ENCODE results near the gene PATJ. TPM values are rescaled to one million over a fixed set of nuclear protein-coding genes. Genes with fewer than 3 reads are reported as not detected.

PATJ gene
- polyA plus RNA-seq, 3 donors: 36.1 to 55.6 (median 36.4) TPM

GRCh38 chr1:62058956-62059355 is 316.7 kb downstream of the PATJ start:
- no peak for DNase-seq (ENCODE audit: extremely low read depth in 1 of 11, low read depth in 9 of 11, low spot score in 4 of 11)

DNA sequence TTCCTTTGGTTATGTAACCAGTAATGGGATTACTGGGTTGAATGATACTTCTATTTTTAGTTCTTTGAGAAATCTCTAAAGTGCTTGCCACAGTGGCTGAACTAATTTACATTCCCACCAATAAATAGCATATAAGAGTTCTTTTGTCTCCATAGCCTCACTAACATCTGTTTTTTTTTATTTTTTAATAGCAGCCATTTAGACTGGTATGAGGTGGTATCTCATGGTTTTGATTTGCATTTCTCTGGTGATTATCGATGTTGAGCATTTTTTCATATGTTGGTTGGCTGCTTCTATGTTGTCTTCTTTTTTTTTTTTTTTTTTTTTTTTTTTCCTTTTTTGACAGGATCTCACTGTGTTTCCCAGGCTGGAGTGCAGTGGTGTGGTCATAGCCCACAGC is 319.8 kb downstream of the PATJ start:
- no peak for DNase-seq (ENCODE audit: extremely low read depth in 1 of 11, low read depth in 9 of 11, low spot score in 4 of 11)

GRCh38 chr1:62064829-62065407 is 322.6 kb downstream of the PATJ start:
- no peak for DNase-seq (ENCODE audit: extremely low read depth in 1 of 11, low read depth in 9 of 11, low spot score in 4 of 11)

- DNase-seq (ENCODE audit: extremely low read depth in 1 of 11, low read depth in 9 of 11, low spot score in 4 of 11): no peak
Observed at GRCh38 chr1:62066713-62067112, 324.4 kb downstream of the PATJ start.

DNA sequence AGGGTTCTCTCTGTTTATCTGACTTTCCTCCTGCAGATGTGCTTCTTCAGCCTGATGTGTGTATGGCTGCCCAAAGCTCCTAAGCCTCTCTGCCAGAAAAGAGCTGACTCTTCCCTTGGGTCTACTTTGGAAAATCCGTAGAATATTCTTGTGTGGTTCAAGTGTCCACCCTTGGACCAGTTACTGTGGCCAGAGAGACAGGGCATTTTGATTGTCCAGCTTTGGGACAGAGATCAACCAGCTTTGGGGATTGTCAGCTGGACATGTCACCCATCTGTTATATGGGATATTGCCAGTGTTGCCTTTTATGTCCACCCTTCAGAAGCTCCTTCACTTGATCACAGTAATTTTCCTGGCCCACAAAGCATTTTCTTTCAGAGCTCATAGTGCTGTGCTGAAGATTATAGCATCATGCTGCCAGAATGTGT is 326.1 kb downstream of the PATJ start:
- DNase-seq (ENCODE audit: extremely low read depth in 1 of 11, low read depth in 9 of 11, low spot score in 4 of 11): no peak

DNA sequence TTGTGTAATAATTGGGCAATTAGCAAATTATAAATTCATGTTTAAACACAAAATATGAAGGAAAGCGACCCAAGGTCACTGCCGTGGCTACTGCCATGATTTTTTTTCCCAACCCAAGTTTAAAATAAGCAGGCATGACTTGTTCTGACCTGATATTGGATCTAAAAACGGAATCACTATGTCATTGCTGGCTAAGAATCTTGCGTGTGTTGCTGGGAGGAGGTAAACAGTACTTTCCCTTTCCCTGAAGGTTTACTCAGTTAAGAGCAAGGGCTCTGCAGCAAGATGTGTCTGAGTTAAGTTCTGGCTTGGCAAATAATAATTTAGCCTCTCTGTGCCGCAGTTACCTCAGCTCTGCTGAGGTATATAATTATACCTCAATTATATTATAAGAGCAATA is 326.7 kb downstream of the PATJ start:
- no peak for DNase-seq (ENCODE audit: extremely low read depth in 1 of 11, low read depth in 9 of 11, low spot score in 4 of 11)

GRCh38 chr1:62070384-62071011 is 328.2 kb downstream of the PATJ start:
- DNase-seq (ENCODE audit: extremely low read depth in 1 of 11, low read depth in 9 of 11, low spot score in 4 of 11): no peak

GRCh38 chr1:62071695-62072094 is 329.4 kb downstream of the PATJ start:
- DNase-seq (ENCODE audit: extremely low read depth in 1 of 11, low read depth in 9 of 11, low spot score in 4 of 11): no peak

DNA sequence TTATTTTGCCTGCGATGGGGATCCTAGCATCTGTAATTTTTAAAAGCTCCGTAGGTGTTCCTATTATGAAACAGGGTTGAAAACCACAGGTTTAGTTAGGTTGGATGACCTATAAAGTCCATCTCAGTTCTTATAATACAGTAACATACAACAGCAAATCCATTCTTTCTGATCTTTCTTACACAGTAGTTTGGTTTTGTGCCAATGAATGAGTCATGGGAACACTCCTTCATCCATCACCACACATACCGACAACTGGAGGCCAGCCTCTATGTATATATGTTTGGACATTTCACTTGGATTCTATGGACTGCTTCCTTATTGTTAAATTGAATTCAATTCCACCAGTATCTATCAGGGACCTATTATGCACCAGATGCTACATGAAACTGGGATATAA is 334.0 kb downstream of the PATJ start:
- DNase-seq (ENCODE audit: extremely low read depth in 1 of 11, low read depth in 9 of 11, low spot score in 4 of 11): peak in 2 of 11 donors; percentile 29 to 34

DNA sequence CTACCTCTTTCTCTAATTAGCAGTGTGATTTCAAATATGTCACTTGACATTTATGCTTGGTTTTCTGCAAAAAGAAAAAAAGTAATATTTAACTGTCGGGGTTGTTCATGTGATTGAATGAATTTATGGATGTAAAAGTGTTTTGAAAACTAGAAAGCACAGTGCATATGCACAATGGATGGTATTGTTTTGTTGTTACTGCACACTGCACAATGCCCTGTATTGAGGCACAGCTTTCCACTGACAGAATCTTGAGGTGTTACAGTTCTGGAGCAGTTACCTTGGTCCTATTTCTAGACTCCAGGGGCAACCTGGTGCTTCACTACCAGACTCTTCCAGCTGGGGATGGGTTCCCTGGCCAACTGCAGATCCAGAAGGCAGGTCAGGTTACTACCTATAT is 335.5 kb downstream of the PATJ start:
- no peak for DNase-seq (ENCODE audit: extremely low read depth in 1 of 11, low read depth in 9 of 11, low spot score in 4 of 11)

DNA sequence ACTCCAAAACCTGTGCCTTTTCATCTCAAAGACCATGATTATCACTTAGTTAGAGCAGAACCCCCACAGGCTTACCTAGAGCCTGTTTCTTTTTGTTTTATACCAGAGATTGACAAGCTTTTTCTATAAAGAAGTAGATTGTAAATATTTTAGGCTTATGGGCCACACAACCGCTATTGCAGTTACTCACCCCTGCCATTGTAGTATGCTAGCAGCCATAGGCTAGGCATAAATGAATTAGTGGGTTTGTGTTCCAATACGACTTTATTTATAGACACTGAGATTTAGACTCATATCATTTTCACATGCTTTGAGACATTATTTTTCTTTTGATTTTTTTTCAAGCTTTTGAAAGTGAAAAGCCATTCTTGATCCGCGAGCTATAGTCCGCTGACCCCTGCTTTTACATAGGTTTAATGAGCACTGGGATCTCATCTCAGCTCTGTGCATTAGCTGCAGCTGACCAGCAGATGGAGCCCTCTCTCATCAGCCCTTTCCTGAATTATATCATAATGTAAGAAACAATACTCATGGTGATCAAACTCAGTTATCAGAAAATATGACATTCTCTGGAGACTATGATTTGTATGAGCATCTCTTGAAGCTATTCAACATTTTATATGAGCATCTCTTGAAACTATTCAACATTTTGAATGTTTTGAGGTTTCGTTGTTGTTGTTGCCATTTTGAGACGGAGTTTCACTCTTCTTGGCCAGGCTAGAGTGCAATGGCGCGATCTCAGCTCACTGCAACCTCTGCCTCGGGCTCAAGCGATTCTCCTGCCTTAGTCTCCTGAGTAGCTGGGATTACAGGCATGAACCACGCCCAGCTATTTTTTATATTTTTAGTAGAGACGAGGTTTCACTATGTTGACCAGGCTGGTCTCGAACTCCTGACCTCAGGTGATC is 340.4 kb downstream of the PATJ start:
- DNase-seq (ENCODE audit: extremely low read depth in 1 of 11, low read depth in 9 of 11, low spot score in 4 of 11): peak in 2 of 11 donors; percentile 28 to 29

GRCh38 chr1:62084310-62084890 is 342.1 kb downstream of the PATJ start:
- DNase-seq (ENCODE audit: extremely low read depth in 1 of 11, low read depth in 9 of 11, low spot score in 4 of 11): peak in 1 of 11 donors; percentile 27

- no peak for DNase-seq (ENCODE audit: extremely low read depth in 1 of 11, low read depth in 9 of 11, low spot score in 4 of 11)
Observed at GRCh38 chr1:62088439-62088838, 346.2 kb downstream of the PATJ start.

- no peak for DNase-seq (ENCODE audit: extremely low read depth in 1 of 11, low read depth in 9 of 11, low spot score in 4 of 11)
Observed at GRCh38 chr1:62089570-62089969, 347.3 kb downstream of the PATJ start.

DNA sequence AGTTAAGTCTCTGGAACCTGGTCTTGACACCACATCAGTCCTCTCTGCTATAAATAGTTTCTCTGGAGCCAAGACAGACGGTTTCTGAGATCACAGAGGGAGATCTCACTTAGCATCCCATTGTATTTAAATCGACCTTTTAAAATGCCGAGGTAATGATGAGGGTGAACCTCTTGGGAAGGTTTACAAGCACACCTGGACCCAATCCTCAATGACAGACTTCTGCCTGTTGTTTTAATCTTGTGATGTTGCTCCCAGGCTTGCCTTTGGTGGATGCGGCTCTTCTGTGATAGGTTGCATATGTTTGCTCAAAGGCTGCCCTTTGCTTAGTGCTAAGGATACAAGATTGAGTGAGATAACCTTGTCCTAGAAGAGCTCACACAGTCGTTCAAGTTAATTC is 347.7 kb downstream of the PATJ start:
- DNase-seq (ENCODE audit: extremely low read depth in 1 of 11, low read depth in 9 of 11, low spot score in 4 of 11): no peak

DNA sequence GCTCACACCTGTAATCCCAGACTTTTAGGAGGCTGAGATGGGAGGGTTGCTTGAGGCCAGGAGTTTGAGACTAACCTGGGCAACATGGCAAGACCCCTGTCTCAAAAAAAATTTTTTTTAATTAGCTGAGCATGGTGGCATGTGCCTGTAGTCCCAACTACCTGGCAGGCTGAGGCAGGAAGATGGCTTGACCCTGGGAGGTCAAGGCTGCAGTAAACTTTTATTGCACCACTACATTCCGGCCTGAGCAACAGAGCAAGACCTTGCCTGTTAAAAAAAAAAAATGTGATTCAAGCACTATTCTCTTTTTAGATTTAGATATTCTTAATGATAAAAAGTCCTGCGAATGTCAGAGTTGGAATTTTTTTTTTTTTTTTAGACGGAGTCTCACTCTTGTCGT is 349.8 kb downstream of the PATJ start:
- DNase-seq (ENCODE audit: extremely low read depth in 1 of 11, low read depth in 9 of 11, low spot score in 4 of 11): no peak

DNA sequence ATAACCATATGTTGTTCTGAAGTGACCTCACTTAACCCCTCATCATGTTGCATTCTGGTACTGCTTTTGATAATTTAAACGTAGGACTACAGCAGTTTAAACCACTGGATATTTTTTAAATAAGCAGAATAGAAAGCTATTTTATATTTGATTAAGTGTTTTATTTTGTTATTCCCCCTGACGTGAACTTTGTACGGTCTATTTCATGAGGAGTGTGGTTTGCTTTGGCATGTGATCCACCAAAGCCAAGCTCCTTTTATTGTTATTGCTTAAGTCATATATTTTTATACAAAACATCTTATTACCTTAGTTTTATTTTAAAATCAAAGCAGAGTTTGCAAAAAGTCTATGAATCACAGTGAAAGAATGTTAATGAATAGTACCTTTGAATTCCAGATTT is 351.0 kb downstream of the PATJ start:
- no peak for DNase-seq (ENCODE audit: extremely low read depth in 1 of 11, low read depth in 9 of 11, low spot score in 4 of 11)

GRCh38 chr1:62097464-62097863 is 355.2 kb downstream of the PATJ start:
- DNase-seq (ENCODE audit: extremely low read depth in 1 of 11, low read depth in 9 of 11, low spot score in 4 of 11): no peak

DNA sequence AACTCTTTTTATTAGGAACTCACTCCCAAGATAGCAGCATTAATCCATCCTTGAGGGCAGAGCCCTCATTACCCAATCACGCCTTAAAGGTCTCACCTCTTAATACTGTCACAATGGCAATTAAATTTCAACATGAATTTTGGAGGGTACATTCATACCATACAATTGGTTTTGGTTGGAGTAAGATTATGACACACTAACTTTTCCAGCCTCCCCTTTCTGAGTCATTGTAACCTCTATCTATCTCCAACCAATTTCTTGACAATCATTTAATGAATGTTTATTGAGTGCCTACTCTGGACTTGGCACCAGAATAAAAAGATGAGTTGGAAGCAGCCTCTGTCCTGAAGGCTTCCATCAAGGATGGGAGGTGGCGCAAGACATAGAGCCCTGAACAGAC is 358.2 kb downstream of the PATJ start:
- no peak for DNase-seq (ENCODE audit: extremely low read depth in 1 of 11, low read depth in 9 of 11, low spot score in 4 of 11)

- DNase-seq (ENCODE audit: extremely low read depth in 1 of 11, low read depth in 9 of 11, low spot score in 4 of 11): no peak
Observed at GRCh38 chr1:62103846-62104245, 361.6 kb downstream of the PATJ start.
